GM23338 (cell line): ENCODE results near the gene SPRR1B. TPM values are rescaled to one million over a fixed set of nuclear protein-coding genes. Genes with fewer than 3 reads are reported as not detected.

Experiments used
- ATAC-seq: fragments of 200-7000 bp; cut with Tn5 transposase; 3 replicates; pipeline ENCODE4 v1.9.1; 2020
- DNase-seq: peaks from one replicate; pipeline ENCODE4 v3.0.0-alpha.2; 2015; ENCODE audit warnings: low spot score
- H2AFZ ChIP-seq: fragments of 200-600 bp; sonication (generic); 2 replicates; pipeline ENCODE4 v1.8.0; 2016; ENCODE audit warnings: antibody characterized with exemption, mild to moderate bottlenecking, moderate library complexity
- H3F3A ChIP-seq: fragments of 200-600 bp; sonication (generic); replicated peaks from 2 replicates; pipeline ENCODE4 v1.8.0; 2017; ENCODE audit warnings: antibody characterized with exemption, mixed run types, low read depth
- H3K27ac ChIP-seq: fragments of 200-600 bp; sonication (generic); 2 replicates; pipeline ENCODE4 v1.6.1; 2016; ENCODE audit warnings: low read depth
- H3K27me3 ChIP-seq: fragments of 200-600 bp; sonication (generic); 2 replicates; pipeline ENCODE4 v1.8.0; 2016; ENCODE audit warnings: mild to moderate bottlenecking, mixed run types, moderate library complexity; ENCODE audit not compliant: insufficient read depth
- H3K36me3 ChIP-seq: fragments of 200-600 bp; sonication (generic); 2 replicates; pipeline ENCODE4 v1.8.0; 2016; ENCODE audit warnings: mild to moderate bottlenecking; ENCODE audit not compliant: insufficient read depth
- H3K4me1 ChIP-seq: fragments of 200-600 bp; sonication (generic); 2 replicates; pipeline ENCODE4 v1.8.0; 2016; ENCODE audit warnings: mild to moderate bottlenecking, moderate library complexity; ENCODE audit not compliant: insufficient read depth
- H3K4me2 ChIP-seq: fragments of 200-600 bp; sonication (generic); 2 replicates; pipeline ENCODE4 v1.7.1; 2017; ENCODE audit warnings: mixed run types
- H3K4me3 ChIP-seq: fragments of 200-600 bp; sonication (generic); 2 replicates; pipeline ENCODE4 v1.6.1; 2016; ENCODE audit warnings: mixed run types
- H3K79me2 ChIP-seq: fragments of 200-600 bp; sonication (generic); replicated peaks from 2 replicates; pipeline ENCODE4 v1.8.0; 2017; ENCODE audit warnings: mild to moderate bottlenecking; ENCODE audit not compliant: insufficient read depth
- H3K9me2 ChIP-seq: fragments of 200-600 bp; sonication (generic); 2 replicates; pipeline ENCODE4 v1.8.0; 2017; ENCODE audit not compliant: insufficient read depth
- H4K20me1 ChIP-seq: fragments of 200-600 bp; sonication (generic); replicated peaks from 2 replicates; pipeline ENCODE4 v1.8.0; 2017; ENCODE audit warnings: mild to moderate bottlenecking; ENCODE audit not compliant: insufficient read depth
- H3K27ac Mint-ChIP-seq: 2 replicates; pipeline ENCODE4 v1.8.0; 2020; ENCODE audit warnings: inconsistent platforms, mild to moderate bottlenecking, moderate library complexity, mixed read lengths
- H3K27me3 Mint-ChIP-seq: 3 replicates; pipeline ENCODE4 v1.8.0; 2022; ENCODE audit warnings: low read depth, mild to moderate bottlenecking, moderate library complexity, mixed read lengths, inconsistent platforms; ENCODE audit not compliant: insufficient read depth, poor library complexity
- H3K36me3 Mint-ChIP-seq: 3 replicates; pipeline ENCODE4 v1.8.0; 2021; ENCODE audit warnings: low read depth, mild to moderate bottlenecking, inconsistent platforms, moderate library complexity, mixed read lengths
- H3K4me1 Mint-ChIP-seq: 3 replicates; pipeline ENCODE4 v1.8.0; 2020; ENCODE audit warnings: mild to moderate bottlenecking, inconsistent platforms, mixed read lengths
- H3K4me3 Mint-ChIP-seq: 3 replicates; pipeline ENCODE4 v1.8.0; 2021; ENCODE audit warnings: moderate library complexity, mild to moderate bottlenecking, inconsistent platforms, mixed read lengths
- H3K9me3 Mint-ChIP-seq: 3 replicates; pipeline ENCODE4 v1.8.0; 2020; ENCODE audit warnings: moderate library complexity, mild to moderate bottlenecking, inconsistent platforms, mixed read lengths
- CREB1 ChIP-seq: fragments of 250-450 bp; sonication (Bioruptor Pico); IDR thresholded peaks from 2 replicates; pipeline ENCODE4 v1.5.0; 2020; ENCODE audit warnings: low read depth, mild to moderate bottlenecking, moderate library complexity
- CTCF ChIP-seq, 2 experiments: fragments of 200-600 bp in 1 of 2; sonication (generic) in 1 of 2; conservative IDR thresholded peaks; 2 replicates each; pipeline versions ENCODE4 v1.5.1 to v1.6.1; 2016 to 2017; ENCODE audit warnings: antibody characterized with exemption in 2 of 2, low read depth in 2 of 2, mild to moderate bottlenecking in 2 of 2, moderate library complexity in 1 of 2
- EZH2 ChIP-seq: fragments of 200-600 bp; sonication (generic); IDR thresholded peaks from one replicate; pipeline ENCODE4 v1.8.0; 2017; ENCODE audit warnings: antibody characterized with exemption, mild to moderate bottlenecking, low read depth; ENCODE audit not compliant: unreplicated experiment
- EZH2phosphoT487 ChIP-seq: fragments of 200-600 bp; sonication (generic); IDR thresholded peaks from one replicate; pipeline ENCODE4 v1.8.1; 2018; ENCODE audit warnings: antibody characterized with exemption; ENCODE audit not compliant: unreplicated experiment
- JUNB ChIP-seq: IDR thresholded peaks from one replicate; pipeline ENCODE4 v1.6.1; 2016; ENCODE audit warnings: antibody characterized with exemption; ENCODE audit not compliant: unreplicated experiment
- NANOG ChIP-seq: IDR thresholded peaks from 2 replicates; pipeline ENCODE4 v1.6.1; 2016; ENCODE audit warnings: antibody characterized with exemption, borderline replicate concordance
- POLR2AphosphoS5 ChIP-seq: IDR thresholded peaks from 2 replicates; pipeline ENCODE4 v1.6.1; 2016; ENCODE audit warnings: antibody characterized with exemption, low read depth
- STAT1 ChIP-seq: IDR thresholded peaks from one replicate; pipeline ENCODE4 v1.6.1; 2016; ENCODE audit warnings: antibody characterized with exemption; ENCODE audit not compliant: unreplicated experiment
- ZNF114 ChIP-seq: fragments of 250-450 bp; sonication (Bioruptor Pico); IDR thresholded peaks from 2 replicates; pipeline ENCODE4 v1.5.0; 2020; ENCODE audit warnings: mild to moderate bottlenecking, moderate library complexity
- ZNF331 ChIP-seq: fragments of 250-450 bp; sonication (Bioruptor Pico); IDR thresholded peaks from 2 replicates; pipeline ENCODE4 v1.5.0; 2020; ENCODE audit warnings: low read depth, mild to moderate bottlenecking, moderate library complexity
- polyA plus RNA-seq: library from polyadenylated mRNA; unstranded; fragments of >200 nt; fragmentation: Nextera tagmentation; extraction: Ambion mirVana; gene quantifications from 2 replicates; pipeline ENCODE4 v1.2.1, GENCODE V29; 2016
- total RNA-seq: library from RNA; depleted of rRNA; stranded (reverse); fragments of >200 nt; shearing (Covaris generic); gene quantifications from 2 replicates; pipeline ENCODE4 v1.2.3, GENCODE V29; 2014
- TF ChIP-seq, protein P1 (sequence below): IDR thresholded peaks from 2 replicates; pipeline ENCODE4 v1.6.1; 2016; ENCODE audit warnings: antibody characterized with exemption
- TF ChIP-seq, protein P2 (sequence below): fragments of 250-450 bp; sonication (Bioruptor Pico); IDR thresholded peaks from 2 replicates; pipeline ENCODE4 v1.5.0; 2020; ENCODE audit warnings: mild to moderate bottlenecking, moderate library complexity
- TF ChIP-seq, protein P3 (sequence below): IDR thresholded peaks from one replicate; pipeline ENCODE4 v1.6.1; 2018; ENCODE audit warnings: antibody characterized with exemption; ENCODE audit not compliant: unreplicated experiment

The SPRR1B gene
- total and polyA plus RNA-seq, 2 experiments from 2014 or later: not detected

GRCh38 chr1:152993186-152993585 lies 37.8 kb upstream of the SPRR1B start:
- Mint-ChIP-seq H3K4me3 (no peak overlapping the region), H3K36me3 (no peaks in the 10 kb centered on the region; the same call in 2 of the 3 replicates), H3K4me1 (peaks cover 11% of the 10 kb centered on the region; the same call in 2 of the 3 replicates), H3K9me3 (peaks cover 8% of the 10 kb centered on the region; the same call in 2 of the 3 replicates), H3K27me3 (no peaks in the 10 kb centered on the region), H3K27ac (no peak overlapping the region)
- no peaks in the 10 kb centered on the region for H3K79me2 ChIP-seq
- DNase-seq (no peak), ATAC-seq (no peak)
- no peaks in the 10 kb centered on the region; the same call in 1 of the 2 replicates for H3K4me1 ChIP-seq
- H3K27me3 ChIP-seq: no peaks in the 10 kb centered on the region
- no peaks in the 10 kb centered on the region for H3K36me3 ChIP-seq
- H3K4me3 ChIP-seq: no peak overlapping the region
- no peak for TF ChIP-seq EZH2phosphoT487
- no peak for TF ChIP-seq ZNF114
- no peak for TF ChIP-seq STAT1
- no peak for TF ChIP-seq ZNF331
- TF ChIP-seq, protein P1, sequence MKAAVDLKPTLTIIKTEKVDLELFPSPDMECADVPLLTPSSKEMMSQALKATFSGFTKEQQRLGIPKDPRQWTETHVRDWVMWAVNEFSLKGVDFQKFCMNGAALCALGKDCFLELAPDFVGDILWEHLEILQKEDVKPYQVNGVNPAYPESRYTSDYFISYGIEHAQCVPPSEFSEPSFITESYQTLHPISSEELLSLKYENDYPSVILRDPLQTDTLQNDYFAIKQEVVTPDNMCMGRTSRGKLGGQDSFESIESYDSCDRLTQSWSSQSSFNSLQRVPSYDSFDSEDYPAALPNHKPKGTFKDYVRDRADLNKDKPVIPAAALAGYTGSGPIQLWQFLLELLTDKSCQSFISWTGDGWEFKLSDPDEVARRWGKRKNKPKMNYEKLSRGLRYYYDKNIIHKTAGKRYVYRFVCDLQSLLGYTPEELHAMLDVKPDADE: no peak
- TF ChIP-seq CREB1: no peak
- no peak for TF ChIP-seq NANOG
- no peak for TF ChIP-seq CTCF (conservative IDR thresholded peaks at IDR 0.05; ENCODE audit: low read depth in 2 of 2)
- TF ChIP-seq, protein P2, sequence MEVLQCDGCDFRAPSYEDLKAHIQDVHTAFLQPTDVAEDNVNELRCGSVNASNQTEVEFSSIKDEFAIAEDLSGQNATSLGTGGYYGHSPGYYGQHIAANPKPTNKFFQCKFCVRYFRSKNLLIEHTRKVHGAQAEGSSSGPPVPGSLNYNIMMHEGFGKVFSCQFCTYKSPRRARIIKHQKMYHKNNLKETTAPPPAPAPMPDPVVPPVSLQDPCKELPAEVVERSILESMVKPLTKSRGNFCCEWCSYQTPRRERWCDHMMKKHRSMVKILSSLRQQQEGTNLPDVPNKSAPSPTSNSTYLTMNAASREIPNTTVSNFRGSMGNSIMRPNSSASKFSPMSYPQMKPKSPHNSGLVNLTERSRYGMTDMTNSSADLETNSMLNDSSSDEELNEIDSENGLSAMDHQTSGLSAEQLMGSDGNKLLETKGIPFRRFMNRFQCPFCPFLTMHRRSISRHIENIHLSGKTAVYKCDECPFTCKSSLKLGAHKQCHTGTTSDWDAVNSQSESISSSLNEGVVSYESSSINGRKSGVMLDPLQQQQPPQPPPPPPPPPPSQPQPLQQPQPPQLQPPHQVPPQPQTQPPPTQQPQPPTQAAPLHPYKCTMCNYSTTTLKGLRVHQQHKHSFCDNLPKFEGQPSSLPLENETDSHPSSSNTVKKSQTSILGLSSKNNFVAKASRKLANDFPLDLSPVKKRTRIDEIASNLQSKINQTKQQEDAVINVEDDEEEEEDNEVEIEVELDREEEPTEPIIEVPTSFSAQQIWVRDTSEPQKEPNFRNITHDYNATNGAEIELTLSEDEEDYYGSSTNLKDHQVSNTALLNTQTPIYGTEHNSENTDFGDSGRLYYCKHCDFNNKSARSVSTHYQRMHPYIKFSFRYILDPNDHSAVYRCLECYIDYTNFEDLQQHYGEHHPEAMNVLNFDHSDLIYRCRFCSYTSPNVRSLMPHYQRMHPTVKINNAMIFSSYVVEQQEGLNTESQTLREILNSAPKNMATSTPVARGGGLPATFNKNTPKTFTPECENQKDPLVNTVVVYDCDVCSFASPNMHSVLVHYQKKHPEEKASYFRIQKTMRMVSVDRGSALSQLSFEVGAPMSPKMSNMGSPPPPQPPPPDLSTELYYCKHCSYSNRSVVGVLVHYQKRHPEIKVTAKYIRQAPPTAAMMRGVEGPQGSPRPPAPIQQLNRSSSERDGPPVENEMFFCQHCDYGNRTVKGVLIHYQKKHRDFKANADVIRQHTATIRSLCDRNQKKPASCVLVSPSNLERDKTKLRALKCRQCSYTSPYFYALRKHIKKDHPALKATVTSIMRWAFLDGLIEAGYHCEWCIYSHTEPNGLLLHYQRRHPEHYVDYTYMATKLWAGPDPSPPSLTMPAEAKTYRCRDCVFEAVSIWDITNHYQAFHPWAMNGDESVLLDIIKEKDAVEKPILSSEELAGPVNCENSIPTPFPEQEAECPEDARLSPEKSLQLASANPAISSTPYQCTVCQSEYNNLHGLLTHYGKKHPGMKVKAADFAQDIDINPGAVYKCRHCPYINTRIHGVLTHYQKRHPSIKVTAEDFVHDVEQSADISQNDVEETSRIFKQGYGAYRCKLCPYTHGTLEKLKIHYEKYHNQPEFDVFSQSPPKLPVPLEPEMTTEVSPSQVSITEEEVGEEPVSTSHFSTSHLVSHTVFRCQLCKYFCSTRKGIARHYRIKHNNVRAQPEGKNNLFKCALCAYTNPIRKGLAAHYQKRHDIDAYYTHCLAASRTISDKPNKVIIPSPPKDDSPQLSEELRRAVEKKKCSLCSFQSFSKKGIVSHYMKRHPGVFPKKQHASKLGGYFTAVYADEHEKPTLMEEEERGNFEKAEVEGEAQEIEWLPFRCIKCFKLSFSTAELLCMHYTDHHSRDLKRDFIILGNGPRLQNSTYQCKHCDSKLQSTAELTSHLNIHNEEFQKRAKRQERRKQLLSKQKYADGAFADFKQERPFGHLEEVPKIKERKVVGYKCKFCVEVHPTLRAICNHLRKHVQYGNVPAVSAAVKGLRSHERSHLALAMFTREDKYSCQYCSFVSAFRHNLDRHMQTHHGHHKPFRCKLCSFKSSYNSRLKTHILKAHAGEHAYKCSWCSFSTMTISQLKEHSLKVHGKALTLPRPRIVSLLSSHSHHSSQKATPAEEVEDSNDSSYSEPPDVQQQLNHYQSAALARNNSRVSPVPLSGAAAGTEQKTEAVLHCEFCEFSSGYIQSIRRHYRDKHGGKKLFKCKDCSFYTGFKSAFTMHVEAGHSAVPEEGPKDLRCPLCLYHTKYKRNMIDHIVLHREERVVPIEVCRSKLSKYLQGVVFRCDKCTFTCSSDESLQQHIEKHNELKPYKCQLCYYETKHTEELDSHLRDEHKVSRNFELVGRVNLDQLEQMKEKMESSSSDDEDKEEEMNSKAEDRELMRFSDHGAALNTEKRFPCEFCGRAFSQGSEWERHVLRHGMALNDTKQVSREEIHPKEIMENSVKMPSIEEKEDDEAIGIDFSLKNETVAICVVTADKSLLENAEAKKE (CRISPR knock-in tag): no peak
- TF ChIP-seq, protein P3, sequence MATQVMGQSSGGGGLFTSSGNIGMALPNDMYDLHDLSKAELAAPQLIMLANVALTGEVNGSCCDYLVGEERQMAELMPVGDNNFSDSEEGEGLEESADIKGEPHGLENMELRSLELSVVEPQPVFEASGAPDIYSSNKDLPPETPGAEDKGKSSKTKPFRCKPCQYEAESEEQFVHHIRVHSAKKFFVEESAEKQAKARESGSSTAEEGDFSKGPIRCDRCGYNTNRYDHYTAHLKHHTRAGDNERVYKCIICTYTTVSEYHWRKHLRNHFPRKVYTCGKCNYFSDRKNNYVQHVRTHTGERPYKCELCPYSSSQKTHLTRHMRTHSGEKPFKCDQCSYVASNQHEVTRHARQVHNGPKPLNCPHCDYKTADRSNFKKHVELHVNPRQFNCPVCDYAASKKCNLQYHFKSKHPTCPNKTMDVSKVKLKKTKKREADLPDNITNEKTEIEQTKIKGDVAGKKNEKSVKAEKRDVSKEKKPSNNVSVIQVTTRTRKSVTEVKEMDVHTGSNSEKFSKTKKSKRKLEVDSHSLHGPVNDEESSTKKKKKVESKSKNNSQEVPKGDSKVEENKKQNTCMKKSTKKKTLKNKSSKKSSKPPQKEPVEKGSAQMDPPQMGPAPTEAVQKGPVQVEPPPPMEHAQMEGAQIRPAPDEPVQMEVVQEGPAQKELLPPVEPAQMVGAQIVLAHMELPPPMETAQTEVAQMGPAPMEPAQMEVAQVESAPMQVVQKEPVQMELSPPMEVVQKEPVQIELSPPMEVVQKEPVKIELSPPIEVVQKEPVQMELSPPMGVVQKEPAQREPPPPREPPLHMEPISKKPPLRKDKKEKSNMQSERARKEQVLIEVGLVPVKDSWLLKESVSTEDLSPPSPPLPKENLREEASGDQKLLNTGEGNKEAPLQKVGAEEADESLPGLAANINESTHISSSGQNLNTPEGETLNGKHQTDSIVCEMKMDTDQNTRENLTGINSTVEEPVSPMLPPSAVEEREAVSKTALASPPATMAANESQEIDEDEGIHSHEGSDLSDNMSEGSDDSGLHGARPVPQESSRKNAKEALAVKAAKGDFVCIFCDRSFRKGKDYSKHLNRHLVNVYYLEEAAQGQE: no peak
- no peak for TF ChIP-seq EZH2
- TF ChIP-seq JUNB: no peak
- TF ChIP-seq POLR2AphosphoS5: no peak
- no peak overlapping the region for H2AFZ ChIP-seq
- no peaks in the 10 kb centered on the region for H3K9me2 ChIP-seq
- H3K4me2 ChIP-seq: no peak overlapping the region
- H4K20me1 ChIP-seq: no peaks in the 10 kb centered on the region
- no peaks in the 10 kb centered on the region for H3F3A ChIP-seq
- no peak overlapping the region for H3K27ac ChIP-seq
